HG03097 (cell line): ENCODE results near the gene TMEM52.
"Not testable (repeated sequence)": the region's sequence is repeated elsewhere in the genome, so short reads cannot be mapped to it uniquely, and the experiment has no call there.

Experiments used
- ATAC-seq: cut with Tn5 transposase; IDR thresholded peaks from one replicate; pipeline ENCODE4 v1.9.1; 2021; ENCODE audit not compliant: unreplicated experiment, low FRiP score

Gene TMEM52

GRCh38 chr1:1947493-1947892 is 28.4 kb upstream of the TMEM52 start:
- no peak for ATAC-seq

DNA sequence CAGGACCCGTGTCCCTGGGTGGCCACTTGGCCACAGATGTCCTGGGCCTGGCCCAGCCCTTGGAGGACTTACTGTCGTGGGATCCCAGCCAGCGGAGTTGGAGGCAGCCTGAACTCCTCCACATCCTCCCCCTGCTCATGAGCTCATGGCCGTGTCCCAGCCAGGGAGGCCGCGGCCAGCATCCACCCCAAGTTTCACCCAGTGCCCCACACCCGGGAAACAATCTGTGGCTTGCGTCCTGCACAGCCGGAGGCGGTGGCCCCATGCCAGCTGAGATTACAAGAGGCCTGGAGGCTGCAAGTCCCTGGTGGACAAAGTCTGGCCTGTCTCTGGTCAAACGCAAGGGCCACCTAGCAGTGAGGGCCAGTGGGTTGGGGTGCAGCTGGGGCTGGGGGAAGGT is 27.5 kb upstream of the TMEM52 start:
- no peak for ATAC-seq

- no peak for ATAC-seq
These were observed 26.8 kb upstream of the TMEM52 start for GRCh38 chr1:1945782-1946393.

- no peak for ATAC-seq
These were observed 24.9 kb upstream of the TMEM52 start for GRCh38 chr1:1943834-1944570.

GRCh38 chr1:1942753-1943656 is 23.9 kb upstream of the TMEM52 start:
- no peak for ATAC-seq

DNA sequence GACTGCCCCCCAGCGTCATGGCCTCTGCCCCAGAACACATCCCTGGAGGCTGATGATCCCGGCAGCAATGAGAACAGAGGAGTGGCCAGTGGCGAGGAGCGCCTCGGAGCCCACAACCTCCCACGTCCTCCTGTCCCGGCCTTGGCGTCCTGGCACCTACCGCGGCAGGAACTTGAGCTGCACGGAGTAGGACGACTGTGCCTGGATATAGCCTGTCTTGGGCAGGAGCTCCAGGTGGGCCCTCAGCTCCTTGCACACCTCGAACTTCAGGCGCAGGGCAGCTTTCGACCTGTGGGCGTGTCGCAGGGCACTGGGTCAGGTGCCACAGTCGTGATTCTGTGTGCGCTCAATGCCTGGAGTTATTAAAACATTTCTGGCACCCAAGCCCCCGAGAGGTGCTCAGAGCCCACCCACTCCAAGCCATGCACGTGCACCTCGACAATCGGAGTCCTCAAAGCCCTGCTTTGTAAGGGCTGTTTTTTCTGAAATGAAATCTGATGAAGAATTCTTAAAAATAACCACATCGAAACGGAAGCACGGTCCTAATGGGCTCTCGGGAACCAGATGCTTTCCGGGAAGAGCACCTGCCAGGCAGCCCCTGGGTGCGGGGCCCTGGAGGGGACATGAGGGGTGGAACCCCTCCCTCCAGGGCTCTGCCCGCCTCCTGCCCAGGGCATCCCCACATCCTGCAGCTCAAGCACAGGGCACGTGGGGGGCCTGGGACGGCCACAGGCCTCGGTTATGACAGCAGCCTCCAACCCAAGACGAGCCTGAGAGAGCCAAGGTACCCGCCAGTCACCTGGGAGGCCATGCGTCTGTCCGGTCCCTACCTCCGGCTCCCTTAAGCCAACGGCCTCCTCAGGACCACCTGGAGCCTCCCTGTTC is 23.0 kb upstream of the TMEM52 start:
- no peak for ATAC-seq

DNA sequence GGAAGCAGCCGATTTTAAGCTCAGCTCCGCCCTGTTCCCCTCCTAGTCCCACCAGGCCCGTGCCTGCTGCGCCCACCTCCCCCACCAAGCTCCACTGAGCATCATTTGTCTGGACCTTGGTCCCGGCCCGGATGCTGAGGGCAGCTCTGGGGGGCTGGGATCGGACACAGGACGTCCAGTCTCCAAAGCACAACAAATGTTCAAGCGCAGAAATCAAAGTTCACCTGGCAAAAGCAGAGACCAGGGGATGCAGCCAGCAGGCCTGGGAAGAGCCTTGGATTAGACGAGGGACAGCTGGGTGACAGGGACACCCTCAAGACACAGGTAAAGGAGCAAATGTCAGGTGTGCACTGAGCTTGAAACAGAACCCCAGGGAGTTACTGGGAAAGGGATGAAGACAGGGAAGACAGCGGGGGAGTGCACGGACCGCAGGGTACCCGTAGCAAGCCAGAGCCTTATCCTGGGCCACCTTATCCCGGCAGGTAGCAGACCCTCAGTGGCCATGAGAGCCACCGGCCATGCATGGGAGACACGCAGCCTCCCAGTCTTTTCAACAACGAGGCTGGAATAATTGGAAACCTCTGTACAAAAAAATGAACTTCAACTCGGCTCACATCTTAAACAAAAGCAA is 22.2 kb upstream of the TMEM52 start:
- no peak for ATAC-seq

DNA sequence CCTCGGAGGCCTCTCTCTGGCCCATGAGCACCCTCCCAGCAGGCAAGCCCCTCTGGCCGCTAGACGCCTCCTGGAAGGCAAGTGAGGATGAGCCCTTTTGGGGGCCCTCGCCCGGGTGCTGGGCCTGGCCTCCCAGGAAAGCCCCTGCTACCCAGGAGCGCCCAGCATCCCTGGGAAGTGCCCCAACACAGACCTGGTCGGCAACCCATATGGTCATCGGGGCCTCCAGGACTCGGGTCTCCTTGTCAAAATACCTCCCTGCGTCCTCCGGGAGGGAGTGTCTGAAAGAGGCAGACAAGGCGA is 21.0 kb upstream of the TMEM52 start:
- ATAC-seq = no peak

GRCh38 chr1:1939296-1940122 is 20.4 kb upstream of the TMEM52 start:
- ATAC-seq = no peak

DNA sequence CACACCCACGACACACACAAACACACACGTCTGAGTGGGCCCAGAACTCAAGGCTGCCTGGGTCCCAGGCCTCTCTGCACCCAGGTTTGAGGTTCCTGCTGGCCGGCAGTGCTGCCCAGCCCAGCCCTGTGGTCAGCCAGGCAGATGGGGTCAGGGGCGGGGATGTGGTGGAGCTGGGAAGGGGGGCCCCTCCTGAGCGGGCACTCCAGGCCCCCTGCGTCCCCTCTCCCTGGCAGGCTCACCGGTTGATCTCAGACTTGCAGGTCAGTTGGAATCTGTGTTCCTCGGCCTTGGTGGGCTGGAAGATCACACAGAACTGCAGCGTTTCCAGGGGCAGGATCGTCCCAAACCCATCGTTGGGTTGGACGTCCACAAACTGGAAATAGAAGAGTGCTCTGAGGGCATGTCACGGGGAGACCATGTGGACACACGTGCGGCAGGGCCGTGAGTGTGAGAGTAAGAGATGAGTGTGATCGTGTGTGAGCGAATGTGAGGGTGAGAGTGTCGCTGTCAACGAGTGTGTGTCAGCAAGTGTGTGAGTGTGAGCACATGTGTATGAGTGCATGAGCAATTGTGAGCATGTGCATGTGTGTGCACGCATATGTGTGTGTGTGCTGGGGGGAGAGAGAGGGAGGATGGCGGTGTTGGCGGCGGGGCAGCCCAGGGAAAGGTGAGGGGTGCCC is 19.7 kb upstream of the TMEM52 start:
- no peak for ATAC-seq

- ATAC-seq = no peak
These were observed 19.1 kb upstream of the TMEM52 start for GRCh38 chr1:1938276-1938573.

DNA sequence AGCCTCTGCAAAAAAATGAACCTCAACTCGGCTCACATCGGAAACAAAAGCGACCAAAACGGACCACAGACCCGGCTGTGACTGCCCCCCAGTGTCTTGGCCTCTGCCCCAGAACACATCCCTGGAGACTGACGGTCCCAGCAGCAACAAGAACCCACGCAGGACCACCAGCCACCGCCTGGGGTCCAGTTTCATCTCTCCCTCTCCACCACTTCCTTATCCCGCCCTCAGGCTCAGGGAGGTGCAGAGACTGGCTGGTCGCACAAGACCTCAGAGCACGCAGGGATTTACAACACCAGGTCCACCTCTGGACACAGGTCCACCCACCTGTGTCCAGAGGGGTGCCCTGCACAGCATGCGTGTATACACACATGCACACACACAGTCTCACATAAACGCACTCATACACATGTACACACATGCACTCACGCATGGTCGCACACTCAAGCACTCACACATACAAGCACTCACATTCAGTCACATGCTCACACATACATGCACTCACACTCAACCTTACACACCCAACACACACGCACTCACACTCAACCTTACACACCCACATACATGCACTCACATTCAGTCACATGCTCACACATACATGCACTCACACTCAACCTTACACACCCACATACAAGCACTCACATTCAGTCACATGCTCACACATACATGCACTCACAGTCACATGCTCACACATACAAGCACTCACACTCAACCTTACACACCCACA is 18.6 kb upstream of the TMEM52 start:
- ATAC-seq = no peak

DNA sequence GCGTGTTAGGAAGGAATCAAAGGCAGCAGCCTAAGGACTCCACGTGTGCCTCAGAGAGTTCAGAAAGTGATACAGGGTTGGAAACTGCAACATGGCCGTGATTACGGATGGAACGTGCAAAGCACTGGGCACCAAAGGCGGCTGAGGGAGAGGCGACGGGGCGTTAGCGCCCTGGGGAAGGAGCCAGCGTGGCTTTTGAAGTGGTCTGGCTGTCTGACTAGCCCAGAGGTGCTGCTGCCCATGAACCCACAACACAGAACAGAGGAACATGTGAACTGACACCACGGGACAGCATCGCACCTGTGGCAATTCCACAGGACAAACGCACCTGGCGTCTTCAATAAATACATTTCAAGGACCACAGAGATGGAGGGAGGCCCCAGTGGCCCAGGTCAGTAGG is 18.0 kb upstream of the TMEM52 start:
- no peak for ATAC-seq

DNA sequence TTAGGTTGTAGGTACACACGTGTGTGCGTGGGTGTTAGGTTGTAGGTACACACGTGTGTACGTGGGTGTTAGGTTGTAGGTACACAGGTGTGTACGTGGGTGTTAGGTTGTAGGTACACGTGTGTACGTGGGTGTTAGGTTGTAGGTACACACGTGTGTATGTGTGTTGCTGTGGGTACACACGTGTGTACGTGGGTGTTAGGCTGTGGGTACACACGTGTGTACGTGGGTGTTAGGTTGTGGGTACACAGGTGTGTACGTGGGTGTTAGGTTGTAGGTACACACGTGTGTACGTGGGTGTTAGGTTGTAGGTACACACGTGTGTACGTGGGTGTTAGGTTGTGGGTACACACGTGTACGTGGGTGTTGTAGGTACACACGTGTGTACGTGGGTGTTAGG is 15.8 kb upstream of the TMEM52 start:
- ATAC-seq = not testable (repeated sequence)

- no peak for ATAC-seq
These were observed 10.8 kb upstream of the TMEM52 start for GRCh38 chr1:1929639-1930545.

GRCh38 chr1:1929102-1929638 is 10.1 kb upstream of the TMEM52 start:
- no peak for ATAC-seq
